Trophoblast cell (in vitro differentiated cells and primary cell): ENCODE data around the gene IFNA17.
A peak's percentile ranks its signal among the peaks of the same experiment; 100 is the strongest.
"Not testable (repeated sequence)": the region's sequence is repeated elsewhere in the genome, so short reads cannot be mapped to it uniquely, and the experiment has no call there.

ENCODE experiments used
- DNase-seq, 2 donors: peaks; one replicate each; pipeline ENCODE4 v3.0.0-alpha.2; 2016
- H2AFZ ChIP-seq: 2 replicates; pipeline ENCODE4 v1.6.1; 2013; ENCODE audit warnings: low read length, moderate library complexity, mild to moderate bottlenecking; ENCODE audit not compliant: insufficient read depth, poor library complexity
- H2AK5ac ChIP-seq: 2 replicates; pipeline ENCODE4 v1.6.1; 2013; ENCODE audit warnings: mild to moderate bottlenecking, low read length
- H2BK120ac ChIP-seq: 2 replicates; pipeline ENCODE4 v1.6.1; 2013; ENCODE audit warnings: low read length, mild to moderate bottlenecking, moderate library complexity; ENCODE audit not compliant: insufficient read depth, poor library complexity
- H2BK12ac ChIP-seq: 2 replicates; pipeline ENCODE4 v1.6.1; 2013; ENCODE audit warnings: mild to moderate bottlenecking, low read length, moderate library complexity
- H2BK5ac ChIP-seq: 2 replicates; pipeline ENCODE4 v1.6.1; 2013; ENCODE audit warnings: low read length, low read depth, moderate library complexity, mild to moderate bottlenecking; ENCODE audit not compliant: poor library complexity
- H3K14ac ChIP-seq: 2 replicates; pipeline ENCODE4 v1.6.1; 2013; ENCODE audit warnings: mild to moderate bottlenecking, low read length
- H3K18ac ChIP-seq: 2 replicates; pipeline ENCODE4 v1.6.1; 2013; ENCODE audit warnings: mild to moderate bottlenecking, low read length
- H3K23ac ChIP-seq: 2 replicates; pipeline ENCODE4 v1.6.1; 2013; ENCODE audit warnings: low read length
- H3K27ac ChIP-seq: 2 replicates; pipeline ENCODE4 v1.5.1; 2013; ENCODE audit warnings: low read depth, mild to moderate bottlenecking, inconsistent platforms, low read length, moderate library complexity
- H3K27me3 ChIP-seq: 2 replicates; pipeline ENCODE4 v1.6.1; 2013; ENCODE audit warnings: inconsistent platforms, mild to moderate bottlenecking, low read length, moderate library complexity; ENCODE audit not compliant: insufficient read depth
- H3K36me3 ChIP-seq, 2 experiments: 1 replicate in 1 of 2; 2 replicates in 1 of 2; pipeline ENCODE4 v1.6.1; 2013; ENCODE audit warnings: low read length in 2 of 2, mild to moderate bottlenecking in 2 of 2, moderate library complexity in 1 of 2; ENCODE audit not compliant: insufficient read depth in 2 of 2, control insufficient read depth in 1 of 2
- H3K4ac ChIP-seq: 2 replicates; pipeline ENCODE4 v1.6.1; 2013; ENCODE audit warnings: low read depth, mild to moderate bottlenecking, low read length, moderate library complexity
- H3K4me1 ChIP-seq, 2 experiments: 1 replicate in 1 of 2; 2 replicates in 1 of 2; pipeline ENCODE4 v1.6.1; 2013; ENCODE audit warnings: low read length in 2 of 2, mild to moderate bottlenecking in 2 of 2, moderate library complexity in 1 of 2; ENCODE audit not compliant: insufficient read depth in 2 of 2, control insufficient read depth in 1 of 2
- H3K4me2 ChIP-seq: 2 replicates; pipeline ENCODE4 v1.6.1; 2013; ENCODE audit warnings: inconsistent platforms, mild to moderate bottlenecking, low read length, moderate library complexity
- H3K4me3 ChIP-seq: 2 replicates; pipeline ENCODE4 v1.5.1; 2013; ENCODE audit warnings: mild to moderate bottlenecking, low read depth, low read length, inconsistent platforms
- H3K79me1 ChIP-seq: one replicate; pipeline ENCODE4 v1.6.1; 2013; ENCODE audit warnings: low read length
- H3K79me2 ChIP-seq: 2 replicates; pipeline ENCODE4 v1.6.1; 2013; ENCODE audit warnings: low read length, mild to moderate bottlenecking; ENCODE audit not compliant: control insufficient read depth, insufficient read depth, poor library complexity
- H3K9ac ChIP-seq: 2 replicates; pipeline ENCODE4 v1.6.1; 2013; ENCODE audit warnings: mild to moderate bottlenecking, low read length
- H3K9me3 ChIP-seq: 2 replicates; pipeline ENCODE4 v1.6.1; 2013; ENCODE audit warnings: low read depth, mild to moderate bottlenecking, control low read depth, inconsistent platforms, low read length; ENCODE audit not compliant: insufficient read depth
- H4K12ac ChIP-seq: 2 replicates; pipeline ENCODE4 v1.6.1; 2013; ENCODE audit warnings: low read depth, mild to moderate bottlenecking, low read length, moderate library complexity
- H4K8ac ChIP-seq: 2 replicates; pipeline ENCODE4 v1.6.1; 2013; ENCODE audit warnings: low read depth, mild to moderate bottlenecking, low read length, moderate library complexity
- H4K91ac ChIP-seq: one replicate; pipeline ENCODE4 v1.6.1; 2013; ENCODE audit warnings: low read depth, mild to moderate bottlenecking, low read length, moderate library complexity
- WGBS: extraction: QIAGEN DNeasy Blood & Tissue Kit; methylation state at CpG from one replicate; pipeline ENCODE4 v1.1.7; 2013; ENCODE audit warnings: missing lambda C conversion rate; ENCODE audit not compliant: insufficient read length, insufficient coverage; ENCODE audit errors: extremely low coverage; 5-methylcytosine and 5-hydroxymethylcytosine counted together

Gene IFNA17

DNA sequence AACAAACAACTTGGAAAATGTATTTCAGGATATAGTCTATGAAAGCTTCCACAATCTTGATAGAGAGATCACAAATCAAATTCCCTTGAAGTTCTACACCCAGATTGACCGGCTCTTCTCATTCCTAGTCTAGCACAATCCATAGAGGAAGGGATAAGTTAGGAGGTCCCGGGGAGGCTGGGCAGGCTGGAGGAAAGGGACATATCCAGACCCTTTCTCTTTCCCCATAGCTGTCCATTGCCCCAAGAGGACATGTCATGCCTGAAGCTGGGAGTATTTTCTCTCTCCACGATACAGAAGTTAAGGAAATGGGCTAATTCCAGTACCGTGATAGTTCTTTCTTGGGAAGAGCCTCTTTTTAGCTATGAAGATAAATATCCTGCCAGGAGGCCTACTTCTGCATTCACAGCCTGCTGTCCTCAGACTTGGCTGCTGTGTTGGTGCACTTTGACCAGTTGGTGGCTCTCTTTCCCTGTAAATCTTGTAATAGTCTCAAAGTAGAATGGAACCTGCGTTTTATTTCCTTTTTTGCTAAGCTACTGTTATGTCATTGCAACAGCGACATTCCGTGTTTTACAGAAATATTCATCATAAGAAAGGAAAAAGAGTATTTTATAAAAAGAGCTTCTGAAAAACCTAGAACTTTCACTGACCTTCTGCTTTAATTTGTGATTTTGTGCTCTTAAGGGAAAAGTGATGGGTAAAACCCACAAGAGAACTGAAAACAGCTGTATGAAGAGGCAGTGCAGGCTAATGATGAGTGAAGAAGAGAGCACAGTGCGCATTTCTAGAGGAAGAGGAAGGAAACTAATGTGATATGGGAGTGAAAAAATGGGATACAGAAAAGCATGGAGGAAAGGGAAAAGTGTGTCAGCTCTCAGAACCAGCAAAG is 7.7 kb upstream of the IFNA17 start:
- not testable (repeated sequence) for H3K79me1 ChIP-seq, H3K9ac ChIP-seq, H4K8ac ChIP-seq

DNA sequence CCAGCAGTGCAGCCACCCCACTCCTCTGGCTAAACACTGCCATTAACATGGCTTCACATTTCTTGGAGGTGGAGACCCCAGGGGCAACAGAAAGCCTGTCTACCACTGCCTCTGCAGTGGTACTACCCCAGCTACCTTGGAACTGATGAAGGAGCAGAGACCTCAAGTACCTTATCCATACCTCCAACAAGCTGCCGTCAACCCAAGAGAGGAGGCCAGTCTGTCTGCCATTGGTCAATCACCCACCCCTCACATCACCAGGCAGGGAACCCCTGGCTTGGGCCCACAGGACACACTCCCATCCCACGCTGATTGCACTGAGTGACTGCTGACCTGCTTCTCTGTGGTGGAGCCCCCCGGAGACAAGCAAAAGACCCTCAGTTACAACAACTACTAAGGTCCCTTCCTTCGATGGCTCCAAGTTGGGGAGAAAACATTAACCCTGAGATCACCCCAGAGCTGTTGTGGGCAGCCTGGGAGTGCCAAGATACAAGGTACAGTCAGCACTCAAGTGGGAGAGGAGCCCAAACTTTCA is 6.2 kb upstream of the IFNA17 start:
- Histone ChIP-seq H3K9me3 (peaks cover 1% of the 10 kb centered on the region), H4K12ac (no peak overlapping the region), H3K23ac (no peak overlapping the region), H3K14ac (no peak overlapping the region), H2BK12ac (no peak overlapping the region), H2BK5ac (no peak overlapping the region), H4K8ac (no peak overlapping the region), H3K4me1 (no peaks in the 10 kb centered on the region), H2AFZ (no peak overlapping the region), H3K79me1 (no peaks in the 10 kb centered on the region), H3K36me3 (no peaks in the 10 kb centered on the region), H3K18ac (no peak overlapping the region), H3K27ac (no peak overlapping the region), H3K4me3 (no peak overlapping the region), H3K27me3 (no peaks in the 10 kb centered on the region), H3K4ac (no peak overlapping the region), H3K4me2 (no peak overlapping the region), H3K79me2 (no peaks in the 10 kb centered on the region), H2BK120ac (no peak overlapping the region), H2AK5ac (no peak overlapping the region), H4K91ac (no peak overlapping the region), H3K9ac (no peak overlapping the region)
- WGBS: no CpG with 5 or more reads among the region's 4 CpGs
- no peak for DNase-seq

More for the DNA sequence above, 7.7 kb upstream of the IFNA17 start:
- not testable (repeated sequence) for H4K91ac ChIP-seq, H2AFZ ChIP-seq, H4K12ac ChIP-seq, H2AK5ac ChIP-seq, H3K4ac ChIP-seq, H2BK5ac ChIP-seq, H3K4me3 ChIP-seq, H2BK12ac ChIP-seq, H3K9me3 ChIP-seq, H3K27me3 ChIP-seq, H3K36me3 ChIP-seq, H3K79me2 ChIP-seq, H3K4me2 ChIP-seq, H3K23ac ChIP-seq, H3K18ac ChIP-seq, H2BK120ac ChIP-seq, H3K4me1 ChIP-seq, H3K14ac ChIP-seq, H3K27ac ChIP-seq
- WGBS: no CpG with 5 or more reads among the region's 8 CpGs
- DNase-seq: peak in 1 of 2 donors; percentile 58

- H2BK120ac ChIP-seq: no peak overlapping the region
- H3K4me2 ChIP-seq: no peak overlapping the region
- no peak overlapping the region for H2AFZ ChIP-seq
- no peaks in the 10 kb centered on the region for H3K27me3 ChIP-seq
- no peak overlapping the region for H3K4me3 ChIP-seq
- peaks cover 1% of the 10 kb centered on the region for H3K9me3 ChIP-seq
- H4K8ac ChIP-seq: no peak overlapping the region
- H2AK5ac ChIP-seq: no peak overlapping the region
- no peaks in the 10 kb centered on the region for H3K79me2 ChIP-seq
- no peaks in the 10 kb centered on the region for H3K79me1 ChIP-seq
- no peak overlapping the region for H2BK5ac ChIP-seq
- no peak overlapping the region for H3K4ac ChIP-seq
- H3K23ac ChIP-seq: no peak overlapping the region
- no peaks in the 10 kb centered on the region for H3K4me1 ChIP-seq
- H4K12ac ChIP-seq: no peak overlapping the region
- H2BK12ac ChIP-seq: no peak overlapping the region
- no peak overlapping the region for H3K27ac ChIP-seq
- no peak overlapping the region for H3K9ac ChIP-seq
- no peaks in the 10 kb centered on the region for H3K36me3 ChIP-seq
- H4K91ac ChIP-seq: no peak overlapping the region
- WGBS: no CpG with 5 or more reads among the region's 2 CpGs
- H3K18ac ChIP-seq: no peak overlapping the region
- DNase-seq: no peak
- no peak overlapping the region for H3K14ac ChIP-seq
Observed at GRCh38 chr9:21233258-21233657, 5.2 kb upstream of the IFNA17 start.

GRCh38 chr9:21217211-21217610 is 10.8 kb downstream of the IFNA17 start, which contains the start of gene IFNA16:
TSS of gene IFNA16 (minus strand) at chr9:21217311. CDS start at chr9:21217305, 6 bp downstream.
- H3K79me2 ChIP-seq, H4K12ac ChIP-seq, H3K14ac ChIP-seq, H3K18ac ChIP-seq, H3K4ac ChIP-seq, H3K4me1 ChIP-seq, H4K91ac ChIP-seq, H3K4me3 ChIP-seq, H2BK5ac ChIP-seq, DNase-seq, H3K36me3 ChIP-seq, H4K8ac ChIP-seq, H3K27me3 ChIP-seq, H3K9ac ChIP-seq, H3K23ac ChIP-seq, H3K27ac ChIP-seq, H2AK5ac ChIP-seq, H3K79me1 ChIP-seq, H3K9me3 ChIP-seq, H2AFZ ChIP-seq, H2BK12ac ChIP-seq, H2BK120ac ChIP-seq, H3K4me2 ChIP-seq: not testable (repeated sequence)
- no CpG with 5 or more reads among the region's 1 CpG for WGBS
